ENCODE data around the gene C4orf54.

GRCh38 chr4:99651811-99652485 is 5.7 kb downstream of the C4orf54 start:
- TF ChIP-seq CTCF (IDR thresholded peaks at IDR 0.05; ENCODE audit: low read depth, low read length, poor library complexity, severe bottlenecking) (no peak), EZH2phosphoT487 (IDR thresholded peaks at IDR 0.05; ENCODE audit: borderline replicate concordance, low read length) (no peak)

All from DOHH2 (cell line).